Measurements from ENCODE around the gene SLC17A9. TPM values are rescaled to one million over a fixed set of nuclear protein-coding genes. Genes with fewer than 3 reads are reported as not detected.

The SLC17A9 gene
- total RNA-seq, 1 donor from 2014 or later, result 1.2 TPM

GRCh38 chr20:62929051-62929538 is 23.4 kb upstream of the SLC17A9 start:
- no peaks in the 10 kb centered on the region for H3K9me3 Mint-ChIP-seq (ENCODE audit: low read depth)
- no peak for DNase-seq (ENCODE audit: low spot score)
- no peaks in the 10 kb centered on the region for H3K27me3 Mint-ChIP-seq (ENCODE audit: low read depth)
- no peaks in the 10 kb centered on the region for H3K36me3 Mint-ChIP-seq (ENCODE audit: low read depth)
- peak overlapping the region; percentile 93 for H3K27ac Mint-ChIP-seq (ENCODE audit: unreplicated experiment)
- H3K4me3 Mint-ChIP-seq (ENCODE audit: unreplicated experiment), result peak overlapping the region; percentile 77
- peak; percentile 21 for TF ChIP-seq CTCF (IDR thresholded peaks at IDR 0.05)
- H3K4me1 Mint-ChIP-seq (ENCODE audit: low read depth), result peaks cover 46% of the 10 kb centered on the region

- H3K27me3 Mint-ChIP-seq (ENCODE audit: low read depth), result no peaks in the 10 kb centered on the region
- DNase-seq (ENCODE audit: low spot score), result no peak
- no peak for TF ChIP-seq CTCF (IDR thresholded peaks at IDR 0.05)
- no peaks in the 10 kb centered on the region for H3K9me3 Mint-ChIP-seq (ENCODE audit: low read depth)
- H3K36me3 Mint-ChIP-seq (ENCODE audit: low read depth), result no peaks in the 10 kb centered on the region
- H3K27ac Mint-ChIP-seq (ENCODE audit: unreplicated experiment), result no peak overlapping the region
- no peak overlapping the region for H3K4me3 Mint-ChIP-seq (ENCODE audit: unreplicated experiment)
- H3K4me1 Mint-ChIP-seq (ENCODE audit: low read depth), result peaks cover 34% of the 10 kb centered on the region
These were observed 21.0 kb upstream of the SLC17A9 start for GRCh38 chr20:62931464-62931863.

- Mint-ChIP-seq H3K4me1 (ENCODE audit: low read depth) (peaks cover 25% of the 10 kb centered on the region), H3K27ac (ENCODE audit: unreplicated experiment) (no peak overlapping the region), H3K9me3 (ENCODE audit: low read depth) (no peaks in the 10 kb centered on the region), H3K36me3 (ENCODE audit: low read depth) (no peaks in the 10 kb centered on the region), H3K27me3 (ENCODE audit: low read depth) (no peaks in the 10 kb centered on the region), H3K4me3 (ENCODE audit: unreplicated experiment) (no peak overlapping the region)
- DNase-seq (ENCODE audit: low spot score), result no peak
- no peak for TF ChIP-seq CTCF (IDR thresholded peaks at IDR 0.05)
These were observed 18.5 kb upstream of the SLC17A9 start for GRCh38 chr20:62933966-62934365.

GRCh38 chr20:62935204-62935967 is 17.1 kb upstream of the SLC17A9 start:
- H3K36me3 Mint-ChIP-seq (ENCODE audit: low read depth), result no peaks in the 10 kb centered on the region
- no peaks in the 10 kb centered on the region for H3K27me3 Mint-ChIP-seq (ENCODE audit: low read depth)
- DNase-seq (ENCODE audit: low spot score), result no peak
- H3K9me3 Mint-ChIP-seq (ENCODE audit: low read depth), result no peaks in the 10 kb centered on the region
- no peak overlapping the region for H3K4me3 Mint-ChIP-seq (ENCODE audit: unreplicated experiment)
- peaks cover 27% of the 10 kb centered on the region for H3K4me1 Mint-ChIP-seq (ENCODE audit: low read depth)
- TF ChIP-seq CTCF (IDR thresholded peaks at IDR 0.05), result no peak
- H3K27ac Mint-ChIP-seq (ENCODE audit: unreplicated experiment), result no peak overlapping the region

- no peak for TF ChIP-seq CTCF (IDR thresholded peaks at IDR 0.05)
- no peaks in the 10 kb centered on the region for H3K9me3 Mint-ChIP-seq (ENCODE audit: low read depth)
- H3K4me3 Mint-ChIP-seq (ENCODE audit: unreplicated experiment), result no peak overlapping the region
- H3K27me3 Mint-ChIP-seq (ENCODE audit: low read depth), result no peaks in the 10 kb centered on the region
- peaks cover 27% of the 10 kb centered on the region for H3K4me1 Mint-ChIP-seq (ENCODE audit: low read depth)
- no peak for DNase-seq (ENCODE audit: low spot score)
- no peaks in the 10 kb centered on the region for H3K36me3 Mint-ChIP-seq (ENCODE audit: low read depth)
- peak overlapping the region; percentile 98 for H3K27ac Mint-ChIP-seq (ENCODE audit: unreplicated experiment)
These were observed 16.4 kb upstream of the SLC17A9 start for GRCh38 chr20:62935968-62936585.
